Measurements from ENCODE around the gene HMCN1.

The HMCN1 gene

GRCh38 chr1:185798505-185798904 is 64.3 kb downstream of the HMCN1 start:
- H3K4me3 ChIP-seq (ENCODE audit: low read depth, low read length), result no peak overlapping the region
- ChIA-PET POLR2A (no interaction called here), CTCF (no interaction called here)
- no peak for DNase-seq (ENCODE audit: low read depth, low spot score)
- no peak for TF ChIP-seq CTCF (IDR thresholded peaks at IDR 0.05; ENCODE audit: insufficient read depth, low read length, missing control alignments)

DNA sequence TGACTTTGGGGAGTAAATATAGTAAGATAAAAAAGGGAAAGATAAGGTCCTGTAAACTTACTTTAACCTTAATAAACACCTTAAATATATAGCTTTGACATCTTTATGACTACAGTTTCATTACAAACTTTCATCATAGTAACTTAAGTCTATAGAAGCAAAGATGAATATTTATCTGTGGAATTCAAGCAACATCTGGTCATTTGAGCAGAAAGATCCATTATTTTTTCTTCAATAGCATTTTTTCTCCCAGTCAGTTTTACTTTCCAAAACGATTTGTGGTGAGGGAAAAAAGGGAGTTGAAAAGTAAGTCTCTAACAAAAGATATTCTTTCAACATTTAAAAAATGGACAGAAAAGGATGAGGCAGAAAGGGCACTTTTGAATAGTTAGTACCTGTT is 69.0 kb downstream of the HMCN1 start:
- H3K4me3 ChIP-seq (ENCODE audit: low read depth, low read length), result no peak overlapping the region
- no peak for DNase-seq (ENCODE audit: low read depth, low spot score)
- ChIA-PET CTCF (interaction anchor here (0.8 to 1.8 kb wide), 3 partner anchors 10 to 83 kb away, joined by 3 to 5 read pairs (median 5); no protein-coding TSS in a partner anchor), POLR2A (no interaction called here)
- TF ChIP-seq CTCF (IDR thresholded peaks at IDR 0.05; ENCODE audit: insufficient read depth, low read length, missing control alignments), result no peak

GRCh38 chr1:185804206-185804605 is 70.0 kb downstream of the HMCN1 start:
- ChIA-PET POLR2A (no interaction called here), CTCF (interaction anchor here (1.1 kb wide), 1 partner anchor 84 kb away, joined by 3 read pairs; no protein-coding TSS in a partner anchor)
- TF ChIP-seq CTCF (IDR thresholded peaks at IDR 0.05; ENCODE audit: insufficient read depth, low read length, missing control alignments), result no peak
- no peak overlapping the region for H3K4me3 ChIP-seq (ENCODE audit: low read depth, low read length)
- DNase-seq (ENCODE audit: low read depth, low spot score), result no peak

DNA sequence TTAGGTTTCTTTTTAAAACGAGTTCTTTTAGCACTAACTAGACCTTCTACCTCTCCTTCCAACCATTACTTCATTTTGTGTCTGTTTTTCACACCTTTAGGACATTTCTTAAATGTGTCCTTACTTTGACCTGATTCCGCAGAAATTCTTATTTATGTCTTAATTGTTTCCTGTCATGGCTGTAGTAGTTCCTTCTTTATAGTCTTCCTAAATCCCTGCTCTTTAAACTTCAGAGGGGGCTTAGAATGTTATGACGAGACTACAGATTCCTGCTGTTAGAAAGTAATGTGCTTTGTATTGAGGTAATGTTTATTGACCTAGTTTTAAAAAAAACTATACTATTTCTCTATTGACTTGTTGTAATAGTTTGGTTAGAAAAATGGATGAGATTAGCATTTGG is 70.4 kb downstream of the HMCN1 start:
- ChIA-PET POLR2A (no interaction called here), CTCF (interaction anchor here (1.1 to 1.5 kb wide), 2 partner anchors 12 to 84 kb away, joined by 3 to 7 read pairs; no protein-coding TSS in a partner anchor)
- no peak for TF ChIP-seq CTCF (IDR thresholded peaks at IDR 0.05; ENCODE audit: insufficient read depth, low read length, missing control alignments)
- no peak for DNase-seq (ENCODE audit: low read depth, low spot score)
- no peak overlapping the region for H3K4me3 ChIP-seq (ENCODE audit: low read depth, low read length)

DNA sequence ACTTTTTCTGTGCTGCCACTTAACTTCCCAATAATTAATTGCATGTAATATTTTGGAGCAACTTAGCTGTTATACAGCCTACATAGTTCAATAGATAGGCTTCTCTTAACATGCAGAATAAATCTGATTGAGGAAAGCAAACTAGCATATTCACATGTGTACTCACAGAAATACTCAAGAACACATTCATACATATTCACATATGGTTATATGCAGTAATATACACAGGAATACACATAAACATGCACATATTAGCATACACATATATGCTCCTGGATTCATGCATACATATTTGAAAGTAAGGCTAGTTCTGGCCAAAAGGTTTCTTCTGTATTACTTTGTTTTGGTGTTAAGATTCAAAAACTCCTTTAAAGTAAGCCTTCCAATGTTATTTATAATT is 73.1 kb downstream of the HMCN1 start:
- H3K4me3 ChIP-seq (ENCODE audit: low read depth, low read length), result no peak overlapping the region
- POLR2A ChIA-PET, result no interaction called here
- CTCF ChIA-PET, result no interaction called here
- no peak for DNase-seq (ENCODE audit: low read depth, low spot score)
- no peak for TF ChIP-seq CTCF (IDR thresholded peaks at IDR 0.05; ENCODE audit: insufficient read depth, low read length, missing control alignments)

GRCh38 chr1:185808631-185809030 is 74.4 kb downstream of the HMCN1 start:
- TF ChIP-seq CTCF (IDR thresholded peaks at IDR 0.05; ENCODE audit: insufficient read depth, low read length, missing control alignments), result no peak
- ChIA-PET CTCF (no interaction called here), POLR2A (no interaction called here)
- DNase-seq (ENCODE audit: low read depth, low spot score), result no peak
- H3K4me3 ChIP-seq (ENCODE audit: low read depth, low read length), result no peak overlapping the region
